Heart left ventricle (tissue), 13 donors: Measurements from ENCODE around the gene OXLD1.

Experiments used
- CTCF ChIP-seq, 12 donors: fragments of 200-600 bp; sonication (generic) in 4 of 12; IDR thresholded peaks; one replicate each; pipeline versions ENCODE4 v1.5.0 to v1.8.0; 2018 to 2022; ENCODE audit warnings: antibody characterized with exemption in 12 of 12, mild to moderate bottlenecking in 5 of 12
- POLR2A ChIP-seq, 2 donors: fragments of 450-650 bp; IDR thresholded peaks; one replicate each; pipeline ENCODE4 v1.6.1; 2017; ENCODE audit warnings: antibody characterized with exemption in 2 of 2, mild to moderate bottlenecking in 2 of 2, moderate library complexity in 2 of 2
- donor health status: ischemic (EF 13 %, LVEDD 7.1; RV severe dilation, severe dysfunction).
- donor health status: DM: no; HTN: yes; CAD: no.
- donor health status: DM: no; HTN: no; CAD: no.
- donor health status: ischemic (EF 25% LVEDD 6.9; RV normal size, moderate dysfunction).
- donor health status: ischemic (EF 25% LVEDD 5.7; RV mildly dilated, moderate dysfunction).
- donor health status: ischemic (EF 35%, LVEDD 5.7; RV mildly dilated, moderate dysfunction).
- donor health status: nonischemic (EF 11% LVEDD 7.7; RV severe dilation, severe dysfunction).
- donor health status: DM: yes; HTN: yes; CAD: no.
- donor health status: PGD.
- donor health status: ischemic (EF 29% LVEDD 5.4; RV normal size, mild dysfunction).
- donor health status: nonischemic (EF 23%, LVEDD 6.1; RV moderate dilation, normal function).

GRCh38 chr17:81667754-81668153, 1.3 kb upstream of the OXLD1 start:
- TF ChIP-seq CTCF (IDR thresholded peaks at IDR 0.05) (no peak), POLR2A (IDR thresholded peaks at IDR 0.05) (no peak)
